OCI-LY7 (cell line): ENCODE data around the gene PTPRJ. TPM values are rescaled to one million over a fixed set of nuclear protein-coding genes. Genes with fewer than 3 reads are reported as not detected.

ENCODE experiments used
- BruUV-seq: library from RNA; stranded (reverse); fragments of 400-500 nt; replicated peaks from 2 replicates; lab custom pipeline; 2021; lab: Mats Ljungman, UMichigan
- CTCF ChIA-PET: fragments of 300-600 bp; sonication (Branson Sonifier 250); formaldehyde crosslinking; loops from one replicate; lab custom pipeline; 2022; ENCODE audit warnings: antibody characterized with exemption; ENCODE audit not compliant: unreplicated experiment; lab: Charles Lee
- POLR2A ChIA-PET: fragments of 300-600 bp; sonication (Branson Sonifier 250); formaldehyde crosslinking; loops from one replicate; lab custom pipeline; 2022; ENCODE audit warnings: antibody characterized with exemption; lab: Charles Lee
- DNase-seq: peaks from one replicate; pipeline ENCODE4 v3.0.0-alpha.2; 2015; ENCODE audit warnings: low spot score
- H2AFZ ChIP-seq: fragments of 200-600 bp; sonication (generic), shearing (Covaris generic); 2 replicates; pipeline ENCODE4 v1.6.1; 2014; ENCODE audit warnings: mild to moderate bottlenecking, antibody characterized with exemption, low read length, moderate library complexity
- H3K27ac ChIP-seq: fragments of 200-600 bp; sonication (generic); 2 replicates; pipeline ENCODE4 v1.5.1; 2014; ENCODE audit warnings: mixed run types, low read depth, mild to moderate bottlenecking, moderate library complexity, low read length, inconsistent platforms; ENCODE audit not compliant: poor library complexity, severe bottlenecking
- H3K36me3 ChIP-seq: fragments of 200-600 bp; sonication (generic); 2 replicates; pipeline ENCODE4 v1.6.1; 2014; ENCODE audit warnings: mild to moderate bottlenecking, antibody characterized with exemption, low read length, moderate library complexity, mixed read lengths; ENCODE audit not compliant: insufficient read depth
- H3K4me1 ChIP-seq: fragments of 200-600 bp; sonication (generic); 2 replicates; pipeline ENCODE4 v1.5.1; 2014; ENCODE audit warnings: mild to moderate bottlenecking, low read length; ENCODE audit not compliant: insufficient read depth, poor library complexity, severe bottlenecking
- H3K4me2 ChIP-seq: fragments of 200-600 bp; sonication (generic); 2 replicates; pipeline ENCODE4 v1.6.1; 2014; ENCODE audit warnings: mild to moderate bottlenecking, low read length
- H3K4me3 ChIP-seq: fragments of 200-600 bp; sonication (generic); 2 replicates; pipeline ENCODE4 v1.5.1; 2014; ENCODE audit warnings: mild to moderate bottlenecking, low read depth, low read length; ENCODE audit not compliant: poor library complexity, severe bottlenecking
- H3K79me2 ChIP-seq: fragments of 200-600 bp; sonication (generic); 2 replicates; pipeline ENCODE4 v1.6.1; 2016; ENCODE audit warnings: low read depth, mild to moderate bottlenecking, low read length, moderate library complexity, mixed read lengths; ENCODE audit not compliant: insufficient read depth
- H3K9me2 ChIP-seq: fragments of 200-600 bp; sonication (generic); 2 replicates; pipeline ENCODE4 v1.6.1; 2016; ENCODE audit warnings: mild to moderate bottlenecking, low read length, mixed read lengths; ENCODE audit not compliant: insufficient read depth
- H3K9me3 ChIP-seq: fragments of 200-600 bp; sonication (generic); 2 replicates; pipeline ENCODE4 v1.6.1; 2014; ENCODE audit warnings: mild to moderate bottlenecking, mixed run types, low read length, mixed read lengths
- H4K20me1 ChIP-seq: fragments of 200-600 bp; sonication (generic); 2 replicates; pipeline ENCODE4 v1.6.1; 2014; ENCODE audit warnings: mild to moderate bottlenecking, antibody characterized with exemption, low read length, moderate library complexity, mixed read lengths; ENCODE audit not compliant: insufficient read depth
- CTCF ChIP-seq: fragments of 200-600 bp; sonication (generic); conservative IDR thresholded peaks from 2 replicates; pipeline ENCODE4 v1.5.1; 2014; ENCODE audit warnings: mild to moderate bottlenecking, antibody characterized with exemption, low read length, moderate library complexity, mixed read lengths
- EZH2phosphoT487 ChIP-seq: fragments of 200-600 bp; sonication (generic); IDR thresholded peaks from 2 replicates; pipeline ENCODE4 v1.6.1; 2018; ENCODE audit warnings: low read depth, borderline replicate concordance, mild to moderate bottlenecking, mixed run types, antibody characterized with exemption, low read length, moderate library complexity, mixed read lengths
- intact Hi-C: fragments of 100-400 bp; cut with micrococcal nuclease; formaldehyde crosslinking; loops from one replicate; pipeline ENCODE4 v1.10.0; 2022; ENCODE audit not compliant: unreplicated experiment
- total RNA-seq, 2 experiments: library from RNA; depleted of rRNA in 1 of 2; stranded (reverse); fragments of >200 nt in 1 of 2; shearing (Covaris generic) in 1 of 2; gene quantifications; 2 replicates each; pipeline ENCODE4 v1.2.3, GENCODE V29; 2014 to 2022

The PTPRJ gene
- total RNA-seq, 2 experiments from 2014 or later, result 5.4 to 28.3 TPM

DNA sequence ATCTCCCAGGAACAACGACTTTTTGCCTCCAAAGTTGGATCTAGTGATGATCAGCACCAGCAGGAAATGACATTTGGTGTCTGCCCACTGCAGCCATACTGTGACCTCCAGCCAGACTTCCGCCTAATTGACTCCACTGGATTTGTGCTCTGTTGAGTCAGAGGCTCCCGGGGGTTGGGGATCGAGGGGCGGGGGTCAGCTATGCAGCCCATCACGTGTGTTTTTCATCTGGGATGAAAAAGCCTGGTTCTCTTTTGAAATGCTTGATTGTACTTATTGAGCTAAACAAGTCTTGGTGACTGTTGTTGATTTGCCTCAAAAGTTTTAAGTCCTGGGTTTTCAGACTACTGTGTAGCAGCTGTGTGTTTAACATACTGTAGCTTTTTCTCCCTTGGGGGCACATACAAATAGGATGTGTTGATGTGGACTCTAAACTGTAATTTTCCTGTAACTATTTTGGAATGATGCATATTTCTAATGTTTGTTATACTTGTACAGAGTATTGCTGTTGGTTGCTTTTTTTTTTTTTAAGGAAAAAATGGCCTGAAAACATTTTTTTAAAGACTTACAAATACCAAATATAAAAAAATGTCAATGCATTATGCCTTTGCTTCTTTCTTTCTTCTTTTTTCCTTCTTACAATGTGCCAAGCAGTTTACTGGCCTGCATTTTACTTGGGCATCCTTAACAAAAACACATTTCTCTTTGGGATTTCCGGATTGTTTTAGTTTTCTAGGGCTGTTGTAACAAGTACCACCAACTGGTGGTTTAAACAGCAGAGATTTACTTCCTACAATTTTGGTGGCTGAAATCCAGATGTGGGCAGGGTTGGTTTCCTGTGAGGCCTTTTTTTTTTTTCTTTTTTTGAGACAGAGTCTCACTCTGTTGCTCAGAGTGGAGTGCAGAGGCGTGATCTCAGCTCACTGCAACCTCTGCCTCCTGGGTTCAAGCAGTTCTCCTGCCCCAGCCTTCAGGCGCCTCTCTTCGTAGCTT, 190.2 kb downstream of the PTPRJ start:
- Histone ChIP-seq H4K20me1 (no peaks in the 10 kb centered on the region), H3K9me3 (no peaks in the 10 kb centered on the region), H2AFZ (no peak overlapping the region), H3K79me2 (no peaks in the 10 kb centered on the region), H3K4me3 (no peak overlapping the region), H3K4me2 (peak overlapping the region; percentile 4; the same call in 1 of the 2 replicates), H3K27ac (no peak overlapping the region), H3K4me1 (peaks cover 12% of the 10 kb centered on the region), H3K36me3 (peaks cover 7% of the 10 kb centered on the region; the same call in 1 of the 2 replicates), H3K9me2 (no peaks in the 10 kb centered on the region)
- ChIA-PET POLR2A (interaction anchor here (0.6 kb wide), 1 partner anchor 65 kb away, joined by 5 read pairs; no protein-coding TSS in a partner anchor), CTCF (no interaction called here)
- DNase-seq, result peak; percentile 49
- no TSS peak for BruUV-seq
- intact Hi-C loops, result loop anchor here (10.0 kb wide), 1 partner anchor 134 kb away; the partner anchor contains the start of gene OR4S1
- TF ChIP-seq EZH2phosphoT487, result no peak
- no peak for TF ChIP-seq CTCF

DNA sequence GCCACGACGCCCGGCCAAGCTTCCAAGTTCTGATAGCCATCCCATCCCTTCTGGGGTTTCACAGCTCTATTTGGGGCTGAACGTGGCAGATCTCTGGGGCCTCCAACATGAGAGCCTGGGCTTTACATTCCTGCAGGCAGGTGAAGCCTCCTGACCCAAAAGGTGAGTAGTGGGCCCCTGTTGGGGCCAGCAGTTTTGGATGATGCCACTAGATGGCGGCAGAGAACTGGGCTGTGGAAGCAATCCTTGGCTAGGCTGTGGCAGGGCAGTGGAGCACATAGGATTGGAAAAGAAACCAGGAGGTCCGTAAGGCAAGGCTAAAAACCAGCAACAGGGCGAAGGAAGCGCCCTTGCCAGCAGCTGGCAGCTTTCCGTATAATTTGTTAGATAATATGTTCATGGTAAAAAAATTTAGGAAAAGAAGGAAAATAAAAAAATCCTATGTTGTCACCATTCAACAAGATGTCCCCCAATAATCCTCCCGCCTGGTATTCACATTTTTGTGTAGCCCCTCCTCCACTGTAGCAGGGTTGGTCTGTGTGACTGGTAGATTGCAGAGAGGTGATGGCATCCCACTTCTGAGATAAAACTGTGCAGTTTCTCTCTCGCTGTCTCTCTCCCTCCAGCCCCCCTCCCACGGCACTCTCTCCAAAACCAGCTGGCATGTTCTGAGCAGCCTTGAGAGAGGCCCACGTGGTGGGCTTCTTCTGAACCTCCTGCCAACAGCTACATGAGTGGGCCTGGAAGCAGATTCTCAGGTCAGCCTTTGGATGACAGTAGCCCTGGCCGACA, 192.7 kb downstream of the PTPRJ start:
- Histone ChIP-seq H3K9me3 (no peaks in the 10 kb centered on the region), H3K9me2 (no peaks in the 10 kb centered on the region), H3K79me2 (no peaks in the 10 kb centered on the region), H3K27ac (no peak overlapping the region), H3K4me3 (no peak overlapping the region), H3K4me1 (peaks cover 12% of the 10 kb centered on the region), H3K4me2 (no peak overlapping the region), H3K36me3 (no peaks in the 10 kb centered on the region), H4K20me1 (no peaks in the 10 kb centered on the region), H2AFZ (no peak overlapping the region)
- CTCF ChIA-PET, result no interaction called here
- TF ChIP-seq EZH2phosphoT487 (no peak), CTCF (peak; percentile 92)
- POLR2A ChIA-PET, result interaction anchor here (0.6 to 1.2 kb wide), 3 partner anchors 12 to 475 kb away, joined by 3 to 4 read pairs (median 3); no protein-coding TSS in a partner anchor
- intact Hi-C loops, result loop anchor here (2.0 to 10.0 kb wide), 2 partner anchors 132 to 238 kb away; partner anchors contain the start of gene OR4S1
- BruUV-seq, result no TSS peak
- DNase-seq, result peak; percentile 60
